Caco-2 (cell line): Measurements from ENCODE around the gene GPR39. TPM values are rescaled to one million over a fixed set of nuclear protein-coding genes. Genes with fewer than 3 reads are reported as not detected.
A peak's percentile ranks its signal among the peaks of the same experiment; 100 is the strongest.

Experiments used
- BruUV-seq: library from RNA; stranded (reverse); fragments of 400-500 nt; replicated peaks from 2 replicates; lab custom pipeline; 2021; lab: Mats Ljungman, UMichigan
- CTCF ChIA-PET: fragments of 300-600 bp; sonication (Branson Sonifier 250); formaldehyde crosslinking; loops from one replicate; lab custom pipeline; 2022; ENCODE audit warnings: antibody characterized with exemption; lab: Charles Lee
- POLR2A ChIA-PET: fragments of 300-600 bp; sonication (Branson Sonifier 250); formaldehyde crosslinking; loops from one replicate; lab custom pipeline; 2022; ENCODE audit warnings: antibody characterized with exemption; lab: Charles Lee
- DNase-seq, 2 experiments: peaks; one replicate each; pipeline versions ENCODE4 v3.0.0 to v3.0.0-alpha.2; 2020 to 2022
- H3K27me3 ChIP-seq: replicated peaks from 2 replicates; pipeline ENCODE4 v1.6.0; 2011; ENCODE audit warnings: low read length; ENCODE audit not compliant: control insufficient read depth, insufficient read depth
- H3K36me3 ChIP-seq: 2 replicates; pipeline ENCODE4 v1.5.1; 2011; ENCODE audit warnings: low read length; ENCODE audit not compliant: control insufficient read depth, insufficient read depth
- H3K4me1 ChIP-seq: fragments of 250-450 bp; sonication (Bioruptor Pico); 2 replicates; pipeline ENCODE4 v1.5.1; 2020; ENCODE audit warnings: mild to moderate bottlenecking
- H3K4me3 ChIP-seq: 2 replicates; pipeline ENCODE4 v1.5.1; 2011; ENCODE audit warnings: low read depth, mild to moderate bottlenecking, control low read depth, low read length
- H3K9me3 ChIP-seq: fragments of 250-450 bp; sonication (Bioruptor Pico); 2 replicates; pipeline ENCODE4 v1.5.1; 2020; ENCODE audit warnings: mild to moderate bottlenecking, moderate library complexity
- H3K27ac Mint-ChIP-seq: one replicate; pipeline ENCODE4 v1.8.0; 2022; ENCODE audit warnings: mixed read lengths; ENCODE audit not compliant: unreplicated experiment
- H3K27me3 Mint-ChIP-seq: one replicate; pipeline ENCODE4 v1.8.0; 2022; ENCODE audit warnings: mixed read lengths; ENCODE audit not compliant: insufficient read depth, unreplicated experiment
- H3K36me3 Mint-ChIP-seq: one replicate; pipeline ENCODE4 v1.8.0; 2022; ENCODE audit warnings: mild to moderate bottlenecking, mixed read lengths; ENCODE audit not compliant: insufficient read depth, unreplicated experiment
- H3K4me1 Mint-ChIP-seq: one replicate; pipeline ENCODE4 v1.8.0; 2022; ENCODE audit warnings: low read depth, mixed read lengths; ENCODE audit not compliant: unreplicated experiment
- H3K4me3 Mint-ChIP-seq: one replicate; pipeline ENCODE4 v1.8.0; 2022; ENCODE audit warnings: mild to moderate bottlenecking, moderate library complexity, mixed read lengths; ENCODE audit not compliant: unreplicated experiment
- H3K9me3 Mint-ChIP-seq: one replicate; pipeline ENCODE4 v1.8.0; 2022; ENCODE audit warnings: mixed read lengths; ENCODE audit not compliant: unreplicated experiment
- intact Hi-C: fragments of 100-400 bp; cut with micrococcal nuclease; formaldehyde crosslinking; loops from one replicate; pipeline ENCODE4 v1.10.0; 2022; ENCODE audit not compliant: unreplicated experiment
- total RNA-seq: library from RNA; stranded (reverse); gene quantifications from 2 replicates; pipeline ENCODE4 v1.2.3, GENCODE V29; 2022
- TF ChIP-seq, protein P1 (sequence below), 2 experiments: fragments of 200-600 bp in 1 of 2; IDR thresholded peaks; 1 replicate in 1 of 2; 2 replicates in 1 of 2; pipeline versions ENCODE4 v1.5.1 to v1.8.0; 2011 to 2022; ENCODE audit warnings: antibody characterized with exemption in 1 of 2, control low read depth in 1 of 2, inconsistent platforms in 1 of 2, low read depth in 1 of 2, low read length in 1 of 2, mild to moderate bottlenecking in 1 of 2, moderate library complexity in 1 of 2; ENCODE audit not compliant: insufficient read depth in 1 of 2, severe bottlenecking in 1 of 2, unreplicated experiment in 1 of 2

Gene GPR39
- total RNA-seq, 1 experiment from 2014 or later: 26.8 TPM

DNA sequence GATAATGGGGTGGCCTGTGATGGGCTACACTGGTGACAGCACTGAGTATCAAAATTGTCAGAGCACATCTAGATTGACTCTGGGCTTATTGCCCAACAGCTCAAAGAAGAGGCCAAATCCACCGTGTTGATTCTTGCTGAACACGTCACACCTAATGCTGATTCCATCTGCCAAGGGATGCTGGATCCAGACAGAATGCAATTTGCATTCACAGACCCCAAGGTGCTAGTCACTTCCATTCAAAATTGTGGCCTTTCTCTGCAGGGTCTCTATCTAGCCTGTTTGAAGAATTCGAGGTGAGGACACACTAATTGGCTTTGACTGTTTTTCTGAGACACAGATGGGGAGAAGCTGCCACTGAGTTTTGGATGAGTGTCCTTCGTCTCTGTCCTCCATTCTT is 13.5 kb upstream of the GPR39 start:
- H3K36me3 ChIP-seq: no peaks in the 10 kb centered on the region
- intact Hi-C loops: no loop called here
- Mint-ChIP-seq H3K9me3 (peaks cover 10% of the 10 kb centered on the region), H3K36me3 (no peaks in the 10 kb centered on the region), H3K27ac (no peak overlapping the region), H3K4me1 (peaks cover 36% of the 10 kb centered on the region), H3K4me3 (no peak overlapping the region), H3K27me3 (no peaks in the 10 kb centered on the region)
- no peak for DNase-seq
- no peak overlapping the region for H3K4me3 ChIP-seq
- POLR2A ChIA-PET: no interaction called here
- TF ChIP-seq, protein P1, sequence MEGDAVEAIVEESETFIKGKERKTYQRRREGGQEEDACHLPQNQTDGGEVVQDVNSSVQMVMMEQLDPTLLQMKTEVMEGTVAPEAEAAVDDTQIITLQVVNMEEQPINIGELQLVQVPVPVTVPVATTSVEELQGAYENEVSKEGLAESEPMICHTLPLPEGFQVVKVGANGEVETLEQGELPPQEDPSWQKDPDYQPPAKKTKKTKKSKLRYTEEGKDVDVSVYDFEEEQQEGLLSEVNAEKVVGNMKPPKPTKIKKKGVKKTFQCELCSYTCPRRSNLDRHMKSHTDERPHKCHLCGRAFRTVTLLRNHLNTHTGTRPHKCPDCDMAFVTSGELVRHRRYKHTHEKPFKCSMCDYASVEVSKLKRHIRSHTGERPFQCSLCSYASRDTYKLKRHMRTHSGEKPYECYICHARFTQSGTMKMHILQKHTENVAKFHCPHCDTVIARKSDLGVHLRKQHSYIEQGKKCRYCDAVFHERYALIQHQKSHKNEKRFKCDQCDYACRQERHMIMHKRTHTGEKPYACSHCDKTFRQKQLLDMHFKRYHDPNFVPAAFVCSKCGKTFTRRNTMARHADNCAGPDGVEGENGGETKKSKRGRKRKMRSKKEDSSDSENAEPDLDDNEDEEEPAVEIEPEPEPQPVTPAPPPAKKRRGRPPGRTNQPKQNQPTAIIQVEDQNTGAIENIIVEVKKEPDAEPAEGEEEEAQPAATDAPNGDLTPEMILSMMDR (IDR thresholded peaks at IDR 0.05; ENCODE audit: insufficient read depth in 1 of 2, low read depth in 1 of 2, low read length in 1 of 2, severe bottlenecking in 1 of 2, unreplicated experiment in 1 of 2): no peak
- peaks cover 17% of the 10 kb centered on the region for H3K4me1 ChIP-seq
- CTCF ChIA-PET: no interaction called here
- H3K9me3 ChIP-seq: no peaks in the 10 kb centered on the region
- H3K27me3 ChIP-seq: no peaks in the 10 kb centered on the region
- BruUV-seq: no TSS peak

DNA sequence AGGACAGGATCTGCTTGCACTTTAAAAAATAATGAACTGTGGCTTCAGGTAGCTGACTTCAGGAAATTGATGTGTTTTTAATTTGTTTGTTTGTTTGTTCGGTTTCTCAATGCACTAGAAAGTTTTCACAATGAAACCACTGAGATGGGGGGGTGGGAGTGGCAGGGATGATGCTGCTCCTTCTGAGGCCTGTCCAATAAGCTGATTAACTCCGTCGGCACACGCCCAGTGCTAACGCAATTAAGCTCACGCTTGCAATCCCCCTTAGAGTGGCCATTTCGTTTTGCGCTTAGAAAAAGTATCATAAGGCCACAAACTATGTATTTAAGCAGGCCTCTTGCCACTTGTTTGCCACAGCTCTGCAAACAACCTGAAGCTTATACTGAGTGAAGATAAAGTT is 12.5 kb upstream of the GPR39 start:
- POLR2A ChIA-PET: no interaction called here
- Mint-ChIP-seq H3K36me3 (no peaks in the 10 kb centered on the region), H3K9me3 (peaks cover 10% of the 10 kb centered on the region), H3K4me3 (no peak overlapping the region), H3K27me3 (no peaks in the 10 kb centered on the region), H3K4me1 (peaks cover 43% of the 10 kb centered on the region), H3K27ac (no peak overlapping the region)
- TF ChIP-seq, protein P1 (IDR thresholded peaks at IDR 0.05; ENCODE audit: insufficient read depth in 1 of 2, low read depth in 1 of 2, low read length in 1 of 2, severe bottlenecking in 1 of 2, unreplicated experiment in 1 of 2): no peak
- Histone ChIP-seq H3K27me3 (no peaks in the 10 kb centered on the region), H3K36me3 (no peaks in the 10 kb centered on the region), H3K9me3 (no peaks in the 10 kb centered on the region), H3K4me3 (no peak overlapping the region), H3K4me1 (peaks cover 25% of the 10 kb centered on the region)
- DNase-seq: no peak
- intact Hi-C loops: no loop called here
- CTCF ChIA-PET: no interaction called here
- no TSS peak for BruUV-seq

DNA sequence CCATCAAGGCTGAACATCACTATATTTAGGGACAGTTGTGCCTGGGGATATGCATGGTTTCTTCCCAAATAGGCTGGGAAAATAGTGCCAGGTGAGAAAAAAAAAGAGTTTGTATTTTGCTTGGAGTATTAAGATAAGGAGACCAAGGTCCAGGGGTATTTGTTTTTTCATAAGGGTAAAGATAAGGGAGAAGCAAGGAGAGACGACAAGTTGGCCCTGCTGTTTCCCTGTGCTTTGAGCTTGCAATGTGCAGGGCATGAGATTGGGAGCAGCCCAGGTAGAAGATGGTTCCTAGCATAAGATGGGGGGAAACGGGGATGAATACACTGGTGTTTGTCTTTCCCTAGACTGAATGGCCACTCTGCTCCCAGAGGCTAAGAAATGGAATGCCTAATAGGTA is 8.8 kb upstream of the GPR39 start:
- peaks cover 28% of the 10 kb centered on the region for H3K4me1 ChIP-seq
- CTCF ChIA-PET: interaction anchor here (0.7 to 1.6 kb wide), 3 partner anchors 8 to 207 kb away, joined by 3 to 4 read pairs (median 4); partner anchors contain the start of gene GPR39
- Mint-ChIP-seq H3K4me1 (peaks cover 28% of the 10 kb centered on the region), H3K4me3 (no peak overlapping the region), H3K9me3 (no peaks in the 10 kb centered on the region), H3K27me3 (no peaks in the 10 kb centered on the region), H3K27ac (peak overlapping the region; percentile 10), H3K36me3 (no peaks in the 10 kb centered on the region)
- TF ChIP-seq, protein P1 (IDR thresholded peaks at IDR 0.05; ENCODE audit: insufficient read depth in 1 of 2, low read depth in 1 of 2, low read length in 1 of 2, severe bottlenecking in 1 of 2, unreplicated experiment in 1 of 2): no peak
- H3K9me3 ChIP-seq: no peaks in the 10 kb centered on the region
- BruUV-seq: no TSS peak
- no peak overlapping the region for H3K4me3 ChIP-seq
- intact Hi-C loops: loop anchor here (1.0 kb wide), 1 partner anchor 9 kb away; the partner anchor contains the start of gene GPR39
- no peaks in the 10 kb centered on the region for H3K27me3 ChIP-seq
- POLR2A ChIA-PET: interaction anchor here (0.8 to 1.5 kb wide), 2 partner anchors 9 to 17 kb away, joined by 3 to 13 read pairs; partner anchors contain the start of gene GPR39
- peak in 1 of 2 experiments; percentile 31 for DNase-seq
- H3K36me3 ChIP-seq: no peaks in the 10 kb centered on the region
